HEK293 (cell line): Measurements from ENCODE around the gene C11orf98.

Experiments
- AEBP2 ChIP-seq: fragments of 450-650 bp; formaldehyde crosslinking; IDR thresholded peaks from 2 replicates; pipeline ENCODE4 v1.5.1; 2016; ENCODE audit warnings: missing biosample characterization, missing genetic modification characterization, borderline replicate concordance
- FEZF1 ChIP-seq: fragments of 450-650 bp; formaldehyde crosslinking; IDR thresholded peaks from 2 replicates; pipeline ENCODE4 v1.5.1; 2016; ENCODE audit warnings: missing biosample characterization, missing genetic modification characterization
- GLIS2 ChIP-seq: fragments of 450-650 bp; formaldehyde crosslinking; IDR thresholded peaks from 2 replicates; pipeline ENCODE4 v1.5.1; 2016; ENCODE audit warnings: missing biosample characterization, missing genetic modification characterization
- HOXD13 ChIP-seq: sonication (generic); formaldehyde crosslinking; IDR thresholded peaks from 2 replicates; pipeline ENCODE4 v1.8.0; 2022; ENCODE audit warnings: missing genetic modification reagents, borderline replicate concordance
- IKZF3 ChIP-seq: fragments of 450-650 bp; IDR thresholded peaks from 2 replicates; pipeline ENCODE4 v1.5.0; 2018; ENCODE audit warnings: missing biosample characterization, mild to moderate bottlenecking, missing genetic modification characterization, moderate library complexity
- KLF7 ChIP-seq: fragments of 450-650 bp; formaldehyde crosslinking; IDR thresholded peaks from 2 replicates; pipeline ENCODE4 v1.5.1; 2016; ENCODE audit warnings: missing biosample characterization, missing genetic modification characterization, borderline replicate concordance
- MEIS1 ChIP-seq: sonication (generic); formaldehyde crosslinking; IDR thresholded peaks from 2 replicates; pipeline ENCODE4 v1.8.1; 2022; ENCODE audit warnings: missing genetic modification reagents, mild to moderate bottlenecking, borderline replicate concordance
- RBAK ChIP-seq: fragments of 450-650 bp; formaldehyde crosslinking; IDR thresholded peaks from 2 replicates; pipeline ENCODE4 v1.5.1; 2016; ENCODE audit warnings: missing biosample characterization, missing genetic modification characterization
- SETDB1 ChIP-seq: IDR thresholded peaks from one replicate; pipeline ENCODE4 v1.6.1; 2017; ENCODE audit warnings: mild to moderate bottlenecking, low read length, moderate library complexity, mixed read lengths; ENCODE audit not compliant: insufficient read length
- SP2 ChIP-seq: fragments of 450-650 bp; formaldehyde crosslinking; IDR thresholded peaks from 2 replicates; pipeline ENCODE4 v1.5.1; 2016; ENCODE audit warnings: missing biosample characterization, missing genetic modification characterization
- ZBTB11 ChIP-seq: fragments of 450-650 bp; formaldehyde crosslinking; conservative IDR thresholded peaks from 2 replicates; pipeline ENCODE4 v1.5.1; 2016; ENCODE audit warnings: low read depth, missing biosample characterization, missing genetic modification characterization
- ZBTB6 ChIP-seq: fragments of 450-650 bp; formaldehyde crosslinking; IDR thresholded peaks from 2 replicates; pipeline ENCODE4 v1.5.1; 2017; ENCODE audit warnings: missing biosample characterization, missing genetic modification characterization
- ZBTB8A ChIP-seq: fragments of 450-650 bp; formaldehyde crosslinking; IDR thresholded peaks from 2 replicates; pipeline ENCODE4 v1.5.1; 2016; ENCODE audit warnings: missing biosample characterization, missing genetic modification characterization
- ZNF10 ChIP-seq: fragments of 450-650 bp; formaldehyde crosslinking; IDR thresholded peaks from 2 replicates; pipeline ENCODE4 v1.5.1; 2017; ENCODE audit warnings: missing biosample characterization, missing genetic modification characterization
- ZNF138 ChIP-seq: fragments of 450-650 bp; formaldehyde crosslinking; IDR thresholded peaks from 2 replicates; pipeline ENCODE4 v1.5.1; 2016; ENCODE audit warnings: missing biosample characterization, missing genetic modification characterization, borderline replicate concordance
- ZNF140 ChIP-seq: fragments of 450-650 bp; formaldehyde crosslinking; IDR thresholded peaks from 2 replicates; pipeline ENCODE4 v1.5.1; 2016; ENCODE audit warnings: missing biosample characterization, missing genetic modification characterization
- ZNF146 ChIP-seq: fragments of 450-650 bp; formaldehyde crosslinking; IDR thresholded peaks from 2 replicates; pipeline ENCODE4 v1.5.1; 2016; ENCODE audit warnings: missing biosample characterization, missing genetic modification characterization
- ZNF157 ChIP-seq: fragments of 450-650 bp; formaldehyde crosslinking; IDR thresholded peaks from 2 replicates; pipeline ENCODE4 v1.5.1; 2016; ENCODE audit warnings: missing biosample characterization, missing genetic modification characterization
- ZNF211 ChIP-seq: fragments of 450-650 bp; formaldehyde crosslinking; IDR thresholded peaks from 2 replicates; pipeline ENCODE4 v1.5.1; 2016; ENCODE audit warnings: low read depth, missing biosample characterization, missing genetic modification characterization
- ZNF239 ChIP-seq: fragments of 450-650 bp; formaldehyde crosslinking; IDR thresholded peaks from 2 replicates; pipeline ENCODE4 v1.5.1; 2016; ENCODE audit warnings: missing biosample characterization, missing genetic modification characterization
- ZNF394 ChIP-seq: fragments of 450-650 bp; formaldehyde crosslinking; IDR thresholded peaks from 2 replicates; pipeline ENCODE4 v1.5.1; 2016; ENCODE audit warnings: missing biosample characterization, missing genetic modification characterization, mild to moderate bottlenecking, moderate library complexity, borderline replicate concordance
- ZNF423 ChIP-seq: fragments of 450-650 bp; formaldehyde crosslinking; IDR thresholded peaks from 2 replicates; pipeline ENCODE4 v1.5.1; 2016; ENCODE audit warnings: missing biosample characterization, missing genetic modification characterization
- ZNF529 ChIP-seq: fragments of 450-650 bp; formaldehyde crosslinking; IDR thresholded peaks from 2 replicates; pipeline ENCODE4 v1.5.1; 2017; ENCODE audit warnings: missing genetic modification characterization, missing biosample characterization; ENCODE audit not compliant: insufficient replicate concordance
- ZNF561 ChIP-seq: fragments of 450-650 bp; IDR thresholded peaks from 2 replicates; pipeline ENCODE4 v1.5.1; 2018; ENCODE audit warnings: missing biosample characterization, missing genetic modification characterization, borderline replicate concordance
- ZNF571 ChIP-seq: fragments of 450-650 bp; formaldehyde crosslinking; IDR thresholded peaks from 2 replicates; pipeline ENCODE4 v1.5.0; 2017; ENCODE audit warnings: missing biosample characterization, missing genetic modification characterization
- ZNF600 ChIP-seq: fragments of 450-650 bp; formaldehyde crosslinking; IDR thresholded peaks from 2 replicates; pipeline ENCODE4 v1.5.1; 2016; ENCODE audit warnings: missing biosample characterization, missing genetic modification characterization
- ZNF692 ChIP-seq: fragments of 450-650 bp; formaldehyde crosslinking; IDR thresholded peaks from 2 replicates; pipeline ENCODE4 v1.5.1; 2016; ENCODE audit warnings: missing biosample characterization, missing genetic modification characterization
- ZNF704 ChIP-seq: fragments of 450-650 bp; formaldehyde crosslinking; IDR thresholded peaks from 2 replicates; pipeline ENCODE4 v1.5.1; 2016; ENCODE audit warnings: missing biosample characterization, missing genetic modification characterization
- ZNF707 ChIP-seq: fragments of 450-650 bp; formaldehyde crosslinking; IDR thresholded peaks from 2 replicates; pipeline ENCODE4 v1.5.1; 2016; ENCODE audit warnings: missing biosample characterization, missing genetic modification characterization

C11orf98 gene

GRCh38 chr11:62705880-62706849 is 41.2 kb upstream of the C11orf98 start (continued):
- TF ChIP-seq ZNF140 (no peak), HOXD13 (CRISPR knock-in tag) (0 out of 2 replicates have a peak, but pooled peaks have one; percentile 9), ZNF561 (tag by site-specific recombination) (no peak), ZNF571 (tag by site-specific recombination) (no peak), ZBTB6 (tag by site-specific recombination) (no peak), ZNF600 (no peak), FEZF1 (peak; percentile 70), ZNF10 (tag by site-specific recombination) (no peak), SETDB1 (no peak), GLIS2 (tag by site-specific recombination) (peak; percentile 51), ZBTB8A (peak; percentile 90), ZNF707 (tag by site-specific recombination) (no peak), ZNF146 (tag by site-specific recombination) (no peak), ZNF138 (tag by site-specific recombination) (no peak), MEIS1 (CRISPR knock-in tag) (no peak), ZBTB11 (tag by site-specific recombination) (peak; percentile 51), ZNF704 (no peak), ZNF211 (tag by site-specific recombination) (no peak), ZNF157 (no peak), IKZF3 (tag by site-specific recombination) (no peak), ZNF239 (tag by site-specific recombination) (no peak), ZNF529 (no peak), ZNF692 (tag by site-specific recombination) (no peak), ZNF423 (peak; percentile 32; the same call in 1 of the 2 replicates), ZNF394 (tag by site-specific recombination) (no peak; the same call in 1 of the 2 replicates), SP2 (peak; percentile 91), RBAK (tag by site-specific recombination) (no peak), KLF7 (tag by site-specific recombination) (0 out of 2 replicates have a peak, but pooled peaks have one; percentile 28), AEBP2 (tag by site-specific recombination) (no peak)
